Aorta (tissue), 5 donors: ENCODE results near the gene CASP14. TPM values are rescaled to one million over a fixed set of nuclear protein-coding genes. Genes with fewer than 3 reads are reported as not detected.
"Not testable (repeated sequence)": the region's sequence is repeated elsewhere in the genome, so short reads cannot be mapped to it uniquely, and the experiment has no call there.

Source experiments
- ATAC-seq: fragments of 200-7000 bp; cut with Tn5 transposase; one replicate; pipeline ENCODE4 v1.9.1; 2022; ENCODE audit warnings: moderate library complexity; ENCODE audit not compliant: low FRiP score
- DNase-seq, 2 donors: peaks; one replicate each; pipeline ENCODE4 v3.0.0-alpha.2; 2020
- H3K27ac ChIP-seq, 2 donors: one replicate each; pipeline ENCODE4 v1.5.1; 2013; ENCODE audit warnings: low read length in 2 of 2, mild to moderate bottlenecking in 2 of 2, moderate library complexity in 2 of 2, control low read depth in 1 of 2, inconsistent platforms in 1 of 2, low read depth in 1 of 2
- H3K27me3 ChIP-seq, 2 donors: one replicate each; pipeline ENCODE4 v1.6.1; 2013; ENCODE audit warnings: control low read depth in 1 of 2, low read length in 1 of 2, mild to moderate bottlenecking in 1 of 2, moderate library complexity in 1 of 2; ENCODE audit not compliant: insufficient read depth in 2 of 2, control insufficient read depth in 1 of 2
- H3K36me3 ChIP-seq, 2 donors: one replicate each; pipeline ENCODE4 v1.6.1; 2013; ENCODE audit warnings: control low read depth in 1 of 2, low read length in 1 of 2, mild to moderate bottlenecking in 1 of 2; ENCODE audit not compliant: insufficient read depth in 2 of 2, control insufficient read depth in 1 of 2
- H3K4me1 ChIP-seq, 2 donors: one replicate each; pipeline ENCODE4 v1.6.1; 2013; ENCODE audit warnings: low read length in 2 of 2, control low read depth in 1 of 2, mild to moderate bottlenecking in 1 of 2, moderate library complexity in 1 of 2; ENCODE audit not compliant: insufficient read depth in 2 of 2, control insufficient read depth in 1 of 2
- H3K4me3 ChIP-seq, 2 donors: one replicate each; pipeline ENCODE4 v1.5.1; 2013; ENCODE audit warnings: low read length in 2 of 2, control low read depth in 1 of 2, mild to moderate bottlenecking in 1 of 2
- H3K9me3 ChIP-seq: one replicate; pipeline ENCODE4 v1.6.1; 2013; ENCODE audit warnings: mild to moderate bottlenecking, low read length; ENCODE audit not compliant: control insufficient read depth
- WGBS, 2 donors: extraction: QIAGEN DNeasy Blood & Tissue Kit; methylation state at CpG; one replicate each; pipeline ENCODE4 v1.1.7; 2013; 5-methylcytosine and 5-hydroxymethylcytosine counted together
- intact Hi-C, 2 donors: fragments of 100-400 bp; cut with DNase I; formaldehyde crosslinking; loops; one replicate each; pipeline versions ENCODE4 v1.14.2 to v1.15.0; 2022
- long read RNA-seq, 2 donors: library from polyadenylated mRNA; unstranded; transcript quantifications; one replicate each; pipeline ENCODE4 v2.0.0, GENCODE V29; 2020 to 2021
- polyA plus RNA-seq, 2 donors: library from polyadenylated mRNA; stranded (reverse); fragments of 200-250 nt; gene quantifications; one replicate each; pipeline ENCODE4 v1.2.3, GENCODE V29; 2013
- total RNA-seq, 2 donors: library from RNA; stranded (reverse); fragmentation: NEBNext Ultra II Directional; extraction: Animal tissue kit (Norgen Biotek cat#: 25700); gene quantifications; one replicate each; pipeline ENCODE4 v1.2.1, GENCODE V29; 2021
- donor health status: healthy with polysubstance abuse.
- donor health status: Bipolar disorder and iron deficiency.
- donor health status: DM: no; HTN: no; CAD: no.
- donor health status: DM: no; HTN: no; CAD: no.
- donor health status: DM: yes; HTN: yes; CAD: no.

The CASP14 gene, protein sequence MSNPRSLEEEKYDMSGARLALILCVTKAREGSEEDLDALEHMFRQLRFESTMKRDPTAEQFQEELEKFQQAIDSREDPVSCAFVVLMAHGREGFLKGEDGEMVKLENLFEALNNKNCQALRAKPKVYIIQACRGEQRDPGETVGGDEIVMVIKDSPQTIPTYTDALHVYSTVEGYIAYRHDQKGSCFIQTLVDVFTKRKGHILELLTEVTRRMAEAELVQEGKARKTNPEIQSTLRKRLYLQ
- total RNA-seq (not detected), polyA plus RNA-seq (not detected)
- long read RNA-seq, donor 1, result 0 reads
- long read RNA-seq, donor 2, result 0 reads

DNA sequence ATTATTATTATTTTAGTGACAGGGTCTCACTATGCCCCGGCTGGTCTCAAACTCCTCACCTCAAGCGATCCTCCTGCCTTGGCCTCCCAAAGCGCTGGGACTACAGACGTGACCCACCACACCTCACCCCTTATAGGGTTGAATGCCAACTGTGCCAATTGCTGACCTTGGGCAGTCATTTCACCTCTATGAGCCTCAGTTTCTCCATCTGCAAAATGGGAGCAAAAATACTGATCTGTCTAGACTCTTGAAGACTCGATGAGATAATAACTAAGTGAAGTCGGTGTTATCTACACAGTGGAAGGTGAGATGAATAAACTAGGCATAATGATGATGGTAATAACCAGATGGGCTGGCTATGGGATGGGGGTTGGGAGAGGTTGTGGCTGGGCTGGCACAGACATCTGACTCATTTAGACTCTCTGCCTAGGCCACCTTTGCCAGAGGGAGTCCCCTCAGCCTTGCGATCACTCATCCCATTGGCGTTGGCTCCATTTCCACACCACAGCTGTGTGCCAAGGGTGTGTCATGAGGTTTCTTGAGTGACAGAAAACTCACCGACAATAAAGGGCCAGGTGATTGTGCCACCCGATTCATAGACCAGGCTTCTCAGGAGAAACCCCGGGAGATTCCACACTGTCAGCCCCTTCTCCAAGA is at the start of gene CASP14:
Gene CASP14, plus strand, starts transcription at position 596 of the 657 bp plus-strand sequence. CDS start 2,772 bp downstream, outside the sequence.
- DNase-seq (no peak), ATAC-seq (no peak)
- intact Hi-C loops, result no loop called here
- no peaks in the 10 kb centered on the region for H3K9me3 ChIP-seq
- WGBS, 2 donors, result 87 to 90% methylated on average over 11 of the region's 11 CpGs
- H3K4me3 ChIP-seq, result no peak within 1 kb of the TSS
- H3K36me3 ChIP-seq, result no peaks in the 10 kb centered on the region
- no peaks in the 10 kb centered on the region for H3K4me1 ChIP-seq
- H3K27me3 ChIP-seq, result no peaks in the 10 kb centered on the region
- H3K27ac ChIP-seq, result no peak within 1 kb of the TSS

- Histone ChIP-seq H3K27ac (no peak overlapping the region), H3K27me3 (peaks cover 0 to 3% of the 10 kb centered on the region in 2 donors), H3K4me1 (no peaks in the 10 kb centered on the region), H3K36me3 (no peaks in the 10 kb centered on the region), H3K9me3 (peaks cover 1% of the 10 kb centered on the region), H3K4me3 (no peak overlapping the region)
- intact Hi-C loops, result no loop called here
- no peak for DNase-seq
- no peak for ATAC-seq
Measured at GRCh38 chr19:15008308-15008707, 41.0 kb upstream of the CASP14 start.

DNA sequence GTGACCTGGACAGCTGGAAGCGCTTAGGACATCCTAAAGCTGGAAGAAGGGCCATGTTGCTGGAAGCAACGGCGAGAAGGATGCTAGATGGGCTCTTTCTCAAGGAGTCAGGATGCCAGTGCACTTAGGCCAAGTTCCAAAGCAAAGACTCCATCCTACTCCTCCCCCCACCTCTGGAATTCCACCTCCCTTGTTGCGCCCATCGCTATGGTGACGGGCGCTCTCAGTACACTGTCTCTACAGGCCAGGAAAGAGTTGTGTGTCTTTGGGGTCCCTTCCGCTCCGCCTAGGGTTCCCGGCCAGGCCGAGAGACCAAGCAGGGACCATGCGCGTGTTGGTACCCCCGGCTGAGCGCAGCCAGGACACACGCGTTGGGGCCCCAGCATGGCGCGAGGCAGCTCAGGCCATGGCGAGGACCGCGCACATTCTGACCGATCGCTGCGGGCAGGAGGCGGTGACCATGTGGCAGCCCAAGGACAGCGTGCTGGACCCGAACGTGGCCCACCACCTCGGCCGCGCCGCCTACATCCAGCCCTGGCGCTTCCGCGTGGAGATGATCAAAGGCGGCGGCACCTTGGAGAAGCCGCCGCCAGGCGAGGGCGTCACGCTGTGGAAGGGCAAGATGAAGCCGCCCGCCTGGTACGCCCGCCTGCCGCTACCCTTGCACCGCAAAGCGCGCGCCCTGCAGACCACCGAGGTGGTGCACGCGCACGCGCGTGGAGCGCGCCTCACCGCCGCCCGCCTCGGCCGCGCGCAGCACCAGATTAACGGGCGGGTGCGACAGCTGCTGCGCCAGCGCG is 38.6 kb upstream of the CASP14 start:
- peaks cover 0 to 3% of the 10 kb centered on the region in 2 donors for H3K27me3 ChIP-seq
- intact Hi-C loops, result no loop called here
- peak; percentile 29 for ATAC-seq

DNA sequence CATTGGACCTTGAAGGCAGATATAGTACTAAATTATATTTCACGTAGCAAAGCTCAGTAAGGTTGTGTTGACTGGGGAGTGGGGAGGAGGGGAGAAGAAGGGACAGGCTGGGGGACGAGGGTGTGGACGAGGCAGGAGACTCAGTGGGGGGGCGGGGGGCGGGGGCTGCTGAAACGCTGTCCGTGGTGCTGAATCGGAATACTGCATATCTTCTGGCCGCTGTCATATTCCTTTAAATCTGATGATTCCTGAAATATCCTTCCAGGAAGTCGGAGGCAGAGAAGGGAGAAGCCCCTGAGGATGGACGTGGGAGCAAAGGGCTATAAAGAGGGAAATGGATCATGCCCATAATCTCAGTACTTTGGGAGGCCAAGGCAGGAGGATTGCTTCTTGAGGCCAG is 34.7 kb upstream of the CASP14 start:
- H3K4me1 ChIP-seq, result no peaks in the 10 kb centered on the region
- intact Hi-C loops, result no loop called here
- H3K36me3 ChIP-seq, result no peaks in the 10 kb centered on the region
- 5 to 8% methylated on average over 11 of the region's 11 CpGs for WGBS, 2 donors
- H3K27me3 ChIP-seq, result peaks cover 0 to 1% of the 10 kb centered on the region in 2 donors
- H3K4me3 ChIP-seq, result no peak overlapping the region
- H3K27ac ChIP-seq, result no peak overlapping the region
- H3K9me3 ChIP-seq, result peaks cover 1% of the 10 kb centered on the region
- DNase-seq, result no peak
- no peak for ATAC-seq

More for the DNA sequence above, 38.6 kb upstream of the CASP14 start:
- Histone ChIP-seq H3K4me3 (no peak overlapping the region), H3K36me3 (no peaks in the 10 kb centered on the region), H3K9me3 (peaks cover 1% of the 10 kb centered on the region), H3K4me1 (no peaks in the 10 kb centered on the region), H3K27ac (no peak overlapping the region)
- WGBS, 2 donors, result 1 to 2% methylated on average over 73 of the region's 73 CpGs
- DNase-seq, result no peak

DNA sequence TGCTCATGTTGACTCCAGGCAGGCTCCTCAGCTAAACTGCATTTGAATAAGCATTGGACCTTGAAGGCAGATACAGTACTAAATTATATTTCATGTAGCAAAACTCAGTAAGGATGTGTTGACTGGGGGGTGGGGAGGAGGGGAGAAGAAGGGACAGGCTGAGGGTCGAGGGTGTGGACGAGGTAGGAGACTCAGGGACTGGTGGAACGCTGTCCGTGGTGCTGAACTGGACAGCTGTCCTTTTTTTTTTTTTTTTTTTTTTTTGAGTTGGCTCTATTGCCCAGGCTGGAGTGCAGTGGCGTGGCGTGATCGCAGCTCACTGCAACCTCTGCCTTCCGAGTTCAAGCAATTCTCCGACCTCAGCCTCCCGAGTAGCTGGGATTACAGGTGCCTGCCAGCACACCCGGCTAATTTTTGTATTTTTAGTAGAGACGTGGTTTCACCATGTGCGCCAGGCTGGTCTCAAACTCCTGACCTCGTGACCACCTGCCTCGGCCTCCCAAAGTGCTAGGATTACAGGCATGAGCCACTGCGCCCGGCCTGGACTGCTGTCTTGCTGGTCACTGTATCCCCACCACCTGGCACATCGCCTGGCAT is 33.2 kb upstream of the CASP14 start:
- DNase-seq (no peak), ATAC-seq (no peak)
- no peaks in the 10 kb centered on the region for H3K36me3 ChIP-seq
- intact Hi-C loops, result no loop called here
- no peak overlapping the region for H3K27ac ChIP-seq
- 35 to 37% methylated on average over 18 of the region's 18 CpGs for WGBS, 2 donors
- H3K4me3 ChIP-seq, result no peak overlapping the region
- peaks cover 1% of the 10 kb centered on the region for H3K9me3 ChIP-seq
- H3K27me3 ChIP-seq, result peaks cover 0 to 1% of the 10 kb centered on the region in 2 donors
- no peaks in the 10 kb centered on the region for H3K4me1 ChIP-seq

DNA sequence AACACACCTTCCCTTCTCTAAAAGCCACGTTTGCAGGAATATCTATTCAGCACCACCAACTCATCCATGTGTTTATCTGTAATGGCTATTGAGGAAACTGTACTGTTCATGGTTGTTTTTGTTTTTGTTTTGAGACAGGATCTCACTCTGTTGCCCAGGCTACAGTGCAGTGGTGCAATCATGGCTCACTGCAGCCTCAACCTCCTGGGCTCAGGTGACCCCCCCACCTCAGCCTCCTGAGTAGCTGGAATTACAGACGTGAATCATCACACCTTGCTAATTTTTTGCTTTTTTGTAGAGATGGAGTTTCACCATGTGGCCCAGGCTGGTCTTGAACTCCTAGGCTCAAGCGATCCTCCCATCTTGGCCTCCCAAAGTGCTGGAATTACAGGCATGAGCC is 30.4 kb upstream of the CASP14 start:
- H3K4me1 ChIP-seq, ATAC-seq, H3K9me3 ChIP-seq, H3K27me3 ChIP-seq, H3K27ac ChIP-seq, H3K36me3 ChIP-seq, DNase-seq, H3K4me3 ChIP-seq, intact Hi-C loops: not testable (repeated sequence)
- WGBS, 2 donors, result 46 to 54% methylated on average over 3 of the region's 3 CpGs

GRCh38 chr19:15021286-15022007 is 27.8 kb upstream of the CASP14 start:
- WGBS, 2 donors, result 69 to 76% methylated on average over 45 of the region's 45 CpGs
- H3K27me3 ChIP-seq, result no peaks in the 10 kb centered on the region
- no peak for ATAC-seq

GRCh38 chr19:15022752-15023151 is 26.5 kb upstream of the CASP14 start:
- Histone ChIP-seq H3K27ac (no peak overlapping the region), H3K4me3 (no peak overlapping the region), H3K4me1 (no peaks in the 10 kb centered on the region), H3K27me3 (no peaks in the 10 kb centered on the region), H3K36me3 (no peaks in the 10 kb centered on the region), H3K9me3 (no peaks in the 10 kb centered on the region)
- no peak for DNase-seq
- ATAC-seq, result no peak
- WGBS, 2 donors, result 19 to 23% methylated on average over 31 of the region's 31 CpGs
- intact Hi-C loops, result no loop called here

More at GRCh38 chr19:15021286-15022007, 27.8 kb upstream of the CASP14 start:
- H3K4me1 ChIP-seq, result no peaks in the 10 kb centered on the region
- H3K4me3 ChIP-seq, result no peak overlapping the region
- H3K36me3 ChIP-seq, result no peaks in the 10 kb centered on the region
- DNase-seq, result no peak
- H3K27ac ChIP-seq, result no peak overlapping the region
- H3K9me3 ChIP-seq, result no peaks in the 10 kb centered on the region
- intact Hi-C loops, result no loop called here
